NCI-H460 (cell line): ENCODE measurements around the gene GNRH2. TPM values are rescaled to one million over a fixed set of nuclear protein-coding genes. Genes with fewer than 3 reads are reported as not detected.
"Not testable (repeated sequence)": the region's sequence is repeated elsewhere in the genome, so short reads cannot be mapped to it uniquely, and the experiment has no call there.

Source experiments
- DNase-seq: peaks from one replicate; pipeline ENCODE4 v3.0.0-alpha.2; 2016; ENCODE audit warnings: low read depth; ENCODE audit errors: extremely low read depth
- total RNA-seq: library from RNA; depleted of rRNA; stranded (reverse); fragments of >200 nt; shearing (Covaris generic); gene quantifications from 2 replicates; pipeline ENCODE4 v1.2.3, GENCODE V29; 2014

Gene GNRH2
- total RNA-seq, 1 experiment from 2014 or later: not detected

DNA sequence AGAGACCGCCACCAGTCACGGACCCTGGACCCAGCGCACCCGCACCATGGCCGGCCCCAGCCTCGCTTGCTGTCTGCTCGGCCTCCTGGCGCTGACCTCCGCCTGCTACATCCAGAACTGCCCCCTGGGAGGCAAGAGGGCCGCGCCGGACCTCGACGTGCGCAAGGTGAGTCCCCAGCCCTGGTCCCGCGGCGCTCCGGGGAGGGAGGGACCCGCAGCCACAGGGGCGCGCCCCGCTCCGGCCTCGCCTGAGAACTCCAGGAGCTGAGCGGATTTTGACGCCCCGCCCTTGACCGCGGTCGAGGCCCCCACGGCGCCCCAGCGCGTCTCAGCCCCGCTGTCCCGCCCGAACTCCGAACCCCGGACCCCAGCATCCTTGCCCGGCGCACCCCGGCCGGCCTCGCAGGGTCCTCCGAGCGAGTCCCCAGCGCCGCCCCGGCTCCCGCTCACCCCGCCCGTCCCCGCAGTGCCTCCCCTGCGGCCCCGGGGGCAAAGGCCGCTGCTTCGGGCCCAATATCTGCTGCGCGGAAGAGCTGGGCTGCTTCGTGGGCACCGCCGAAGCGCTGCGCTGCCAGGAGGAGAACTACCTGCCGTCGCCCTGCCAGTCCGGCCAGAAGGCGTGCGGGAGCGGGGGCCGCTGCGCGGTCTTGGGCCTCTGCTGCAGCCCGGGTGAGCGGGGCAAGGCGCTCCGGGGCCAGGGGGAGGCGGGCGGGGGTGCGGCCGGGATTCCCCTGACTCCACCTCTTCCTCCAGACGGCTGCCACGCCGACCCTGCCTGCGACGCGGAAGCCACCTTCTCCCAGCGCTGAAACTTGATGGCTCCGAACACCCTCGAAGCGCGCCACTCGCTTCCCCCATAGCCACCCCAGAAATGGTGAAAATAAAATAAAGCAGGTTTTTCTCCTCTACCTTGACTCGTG, 28.4 kb downstream of the GNRH2 start, which contains the start of gene OXT:
Gene OXT (plus strand): TSS at position 11 of the 920 bp plus-strand sequence. CDS start 36 bp downstream, at position 47.
- no peak for DNase-seq

DNA sequence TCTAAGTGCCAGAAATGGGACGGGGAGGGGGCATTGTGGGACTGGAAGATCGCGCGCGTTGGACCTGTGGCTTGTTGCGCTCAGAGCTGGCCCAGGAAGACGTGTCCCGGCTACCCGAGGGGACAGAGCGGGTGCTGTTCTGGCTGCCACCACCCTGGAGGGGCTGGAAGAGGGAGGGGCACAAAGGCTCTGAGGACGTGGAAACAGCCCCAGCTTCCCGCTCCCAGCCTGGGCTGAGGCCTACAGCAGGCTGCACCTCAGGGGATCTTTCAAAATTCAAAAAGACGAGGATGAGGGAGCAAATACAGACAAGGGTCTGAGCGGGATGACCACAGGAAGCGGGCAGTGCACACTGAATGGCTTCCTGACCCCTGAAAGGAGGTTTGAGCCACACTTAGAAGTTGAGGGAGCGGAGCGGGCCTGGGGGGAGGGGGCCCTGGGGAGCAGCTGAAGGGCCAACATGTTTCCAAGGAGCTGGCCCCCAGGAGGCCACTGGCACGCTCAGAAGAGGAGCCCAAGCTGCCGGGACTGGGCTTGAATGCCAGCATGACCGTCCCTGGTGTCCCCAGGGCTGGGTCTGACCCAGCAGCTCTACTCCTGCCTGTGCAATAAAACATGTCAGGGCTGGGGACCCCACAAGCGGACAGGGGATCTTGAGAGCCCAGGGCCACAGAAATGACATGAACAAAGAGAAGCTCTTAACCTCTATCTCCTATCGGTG, 29.3 kb downstream of the GNRH2 start:
- no peak for DNase-seq

DNA sequence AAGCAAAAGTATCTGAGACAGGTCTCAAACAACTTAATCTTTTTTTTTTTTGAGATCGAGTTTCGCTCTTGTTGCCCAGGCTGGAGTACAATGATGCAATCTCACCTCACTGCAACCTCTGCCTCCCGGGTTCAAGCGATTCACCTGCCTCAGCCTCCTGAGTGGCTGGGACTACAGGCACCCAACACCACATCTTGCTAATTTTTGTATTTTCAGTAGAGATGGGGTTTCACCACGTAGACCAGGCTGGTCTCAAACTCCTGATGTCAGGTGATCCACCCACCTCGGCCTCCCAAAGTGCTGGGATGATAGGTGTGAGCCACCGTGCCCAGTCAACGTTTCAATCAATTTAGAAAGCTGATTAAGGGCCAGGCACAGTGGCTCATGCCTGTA, 29.8 kb downstream of the GNRH2 start:
- DNase-seq: not testable (repeated sequence)

DNA sequence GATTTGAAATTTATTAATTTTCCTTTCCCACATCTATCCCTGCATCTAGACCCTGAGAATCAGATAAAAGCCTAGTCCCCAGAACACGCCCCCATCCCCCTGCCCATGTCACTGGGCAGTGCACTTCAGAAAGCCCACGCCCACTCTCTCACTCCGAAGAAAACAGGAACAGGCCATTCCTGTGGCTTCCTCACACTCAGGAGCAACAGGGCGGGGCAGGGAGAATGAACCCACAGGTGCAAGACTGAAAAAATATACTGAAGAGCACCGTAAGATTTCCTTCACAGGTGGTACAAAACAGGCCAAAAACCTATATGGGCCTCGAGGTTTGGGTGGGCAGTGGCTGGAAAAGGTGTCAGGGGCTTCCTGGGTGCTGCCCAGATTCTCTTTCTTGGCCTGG, 31.4 kb downstream of the GNRH2 start:
- no peak for DNase-seq

DNA sequence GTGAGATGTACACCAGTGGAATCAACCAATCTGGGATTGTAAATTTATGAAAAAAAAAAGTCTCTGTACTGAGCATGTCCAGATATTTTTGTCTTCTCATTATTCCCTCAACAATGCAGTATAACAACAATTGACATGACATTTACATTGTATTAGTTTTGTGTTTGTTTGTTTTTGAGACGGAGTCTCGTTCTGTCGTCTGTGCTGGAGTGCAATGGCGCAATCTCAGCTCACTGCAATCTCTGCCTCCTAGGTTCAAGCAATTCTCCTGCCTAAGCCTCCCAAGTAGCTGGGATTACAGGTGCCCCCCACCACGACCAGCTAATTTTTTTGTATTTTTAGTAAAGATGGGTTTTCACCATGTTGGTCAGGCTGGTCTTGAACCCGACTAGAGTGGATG, 31.9 kb downstream of the GNRH2 start:
- DNase-seq: not testable (repeated sequence)

DNA sequence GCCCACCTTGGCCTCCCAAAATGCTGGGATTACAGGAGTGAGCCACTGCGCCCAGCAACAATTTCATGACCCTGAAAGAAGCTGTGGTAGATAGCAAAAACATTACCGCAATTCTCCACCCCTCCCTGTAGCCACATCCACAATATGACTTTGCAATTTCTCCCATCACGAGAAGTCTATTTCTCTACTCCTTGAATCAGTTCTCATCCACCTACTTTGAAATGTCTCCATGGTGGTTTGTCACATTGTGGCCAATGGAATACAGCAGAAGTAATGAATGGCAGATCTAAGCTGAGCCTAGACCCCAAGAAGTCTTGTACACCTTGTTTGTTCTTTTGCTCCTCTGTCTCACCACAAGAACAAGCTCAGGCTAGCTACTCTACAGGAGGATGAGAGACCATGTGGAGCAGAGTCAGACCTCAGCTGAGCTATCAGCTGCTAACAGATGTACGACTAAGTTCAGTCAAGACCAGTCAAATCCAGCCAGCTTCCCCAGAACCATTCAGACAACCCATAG, 34.3 kb downstream of the GNRH2 start:
- no peak for DNase-seq

DNA sequence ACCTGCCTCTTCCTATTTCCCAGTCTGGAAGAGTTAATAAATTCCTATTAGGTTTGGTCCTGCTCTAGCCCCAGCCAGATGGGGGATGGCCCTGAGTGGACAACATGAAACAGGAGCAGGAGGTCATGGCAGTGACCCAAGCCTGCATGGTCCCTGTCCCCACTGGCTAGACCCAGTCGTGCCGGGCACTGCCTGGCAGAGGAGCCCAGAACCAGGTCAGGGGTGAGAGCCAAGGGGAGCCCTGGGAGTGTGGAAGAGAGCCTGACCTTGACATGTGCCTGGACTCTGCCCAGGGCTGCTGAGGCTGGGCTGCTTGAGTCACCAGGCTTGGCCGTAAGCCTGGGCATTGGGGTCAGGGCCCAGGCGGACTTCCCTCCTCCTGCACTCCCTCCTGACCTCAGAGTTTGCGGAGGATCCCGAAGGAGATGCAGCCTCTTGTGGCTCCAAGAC, 37.5 kb downstream of the GNRH2 start:
- DNase-seq: no peak

DNA sequence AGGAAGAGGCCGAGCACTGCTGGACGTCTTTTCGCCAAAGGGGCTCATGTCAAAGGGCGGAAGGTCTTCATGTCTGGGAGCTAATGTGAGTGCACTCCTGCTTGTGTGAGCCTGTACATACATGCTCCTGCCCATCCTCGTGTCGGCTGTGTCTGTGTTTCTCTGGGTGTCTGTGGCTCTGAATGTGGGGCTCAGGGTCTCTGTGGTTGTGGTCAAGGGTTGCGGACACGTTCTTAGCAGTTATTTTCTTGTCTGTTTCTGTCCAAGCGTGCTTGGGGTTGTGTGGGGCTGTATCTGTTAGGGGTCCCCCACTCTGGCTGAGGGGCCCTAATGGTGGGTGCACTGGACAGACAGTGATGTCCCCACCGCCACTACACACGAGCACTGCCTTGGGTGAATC, 38.2 kb downstream of the GNRH2 start:
- DNase-seq: no peak

DNA sequence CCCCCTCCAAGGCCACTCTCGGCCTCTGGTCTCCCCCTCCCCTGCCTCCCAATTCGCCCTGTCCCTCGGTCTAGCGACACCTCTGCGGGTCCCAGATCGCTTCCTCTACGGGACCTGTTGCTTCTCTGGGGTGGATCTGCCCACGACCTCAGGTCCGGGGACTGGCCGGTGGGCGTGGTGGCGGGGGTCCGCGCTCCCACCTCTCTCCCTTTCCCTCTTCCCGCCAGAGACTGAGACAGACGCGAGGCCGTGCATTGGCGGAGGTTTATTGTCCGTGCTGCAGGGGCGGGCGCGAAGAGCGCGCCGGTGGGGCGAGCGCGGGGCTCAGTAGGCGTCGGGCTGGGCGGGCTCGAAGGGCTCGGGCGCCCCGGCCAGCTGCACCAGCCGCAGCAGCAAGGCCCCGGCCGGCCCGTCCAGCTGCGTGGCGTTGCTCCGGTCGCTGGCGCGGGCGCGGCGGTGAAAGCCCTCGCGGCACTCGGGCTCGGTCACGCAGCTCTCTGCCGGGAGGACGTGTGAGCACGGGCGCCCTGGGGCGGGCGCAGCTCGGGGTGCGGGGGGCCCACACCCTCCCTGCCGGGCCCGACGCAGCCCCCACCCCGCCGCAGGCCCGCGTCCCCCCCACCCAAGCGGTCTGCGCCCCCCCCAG, 39.0 kb downstream of the GNRH2 start:
- no peak for DNase-seq

DNA sequence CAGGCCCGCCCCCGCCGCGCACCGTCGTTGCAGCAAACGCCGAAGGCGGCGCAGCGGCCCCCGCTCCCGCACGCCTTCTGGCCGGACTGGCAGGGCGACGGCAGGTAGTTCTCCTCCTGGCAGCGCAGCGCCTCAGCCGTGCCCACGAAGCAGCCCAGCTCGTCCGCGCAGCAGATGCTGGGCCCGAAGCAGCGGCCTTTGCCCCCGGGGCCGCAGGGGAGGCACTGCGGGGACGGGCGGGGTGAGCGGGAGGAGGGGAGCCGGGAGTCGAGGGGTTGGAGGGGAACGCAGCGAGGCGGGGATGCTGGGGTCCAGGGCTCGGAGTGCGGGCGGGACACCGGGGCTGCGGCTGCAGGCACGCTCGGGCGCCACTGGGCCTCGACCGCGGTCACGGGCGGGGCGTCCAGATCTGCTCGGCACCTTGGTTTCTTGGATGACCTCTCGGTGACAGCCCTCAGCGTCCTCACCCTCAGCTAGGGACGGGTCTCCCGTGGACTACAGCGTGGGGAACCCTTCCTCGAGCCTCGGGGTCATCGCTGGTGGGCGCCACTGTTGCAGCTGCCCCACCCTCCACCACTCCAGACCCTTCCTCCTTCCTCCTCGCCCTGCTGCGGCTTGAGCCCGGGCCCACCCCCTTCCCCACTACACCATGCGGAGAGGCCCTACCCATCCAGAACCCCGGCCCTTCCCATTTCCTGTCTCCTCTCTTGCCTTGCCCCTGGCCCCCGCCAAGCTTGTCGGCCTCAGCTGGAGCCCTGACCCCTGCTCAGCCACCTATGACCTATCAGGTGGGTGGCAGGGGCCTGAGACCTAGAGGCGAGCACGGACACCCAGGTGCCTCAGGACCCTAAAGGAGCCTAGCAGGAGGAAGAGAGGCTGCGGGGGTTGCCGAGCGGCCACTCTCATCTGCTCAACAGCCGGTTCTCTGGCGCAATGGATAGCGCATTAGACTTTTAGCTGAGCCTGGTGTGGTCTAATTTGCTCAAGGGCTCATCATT, 39.8 kb downstream of the GNRH2 start:
- no peak for DNase-seq

DNA sequence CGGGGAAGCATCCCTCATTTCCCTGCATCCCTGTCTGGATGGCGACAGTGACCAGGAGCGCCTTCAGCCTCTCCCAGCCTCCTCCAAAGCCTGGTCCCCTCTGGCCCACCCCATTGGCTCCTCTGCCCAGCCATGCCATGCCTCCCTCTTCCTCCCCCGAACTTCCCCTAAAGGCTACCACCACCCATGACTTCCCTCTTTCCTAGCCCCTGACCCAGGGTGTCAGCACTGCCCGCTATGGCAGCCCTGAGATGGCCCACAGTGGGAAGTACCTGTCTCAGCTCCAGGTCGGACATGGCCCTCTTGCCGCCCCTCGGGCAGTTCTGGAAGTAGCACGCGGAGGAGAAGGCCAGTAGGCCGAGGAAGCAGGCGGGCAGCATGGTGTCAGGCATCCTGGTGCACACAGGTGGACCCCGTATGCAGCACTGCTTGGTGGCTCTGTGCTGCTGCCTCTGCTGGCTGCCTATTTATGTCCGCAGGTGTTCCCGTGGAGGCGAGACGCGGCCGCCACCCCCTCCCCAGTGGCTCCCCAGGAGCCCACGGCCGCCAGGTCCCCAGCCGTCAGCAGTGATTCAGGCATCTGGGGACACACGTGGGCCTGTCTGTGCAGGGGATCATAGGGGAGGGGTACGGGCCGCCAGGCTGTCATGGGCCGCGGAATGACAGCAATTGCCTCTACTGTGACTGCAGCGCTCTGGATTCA, 41.0 kb downstream of the GNRH2 start, which contains the start of gene AVP:
Gene AVP (minus strand): TSS at position 442 of the 703 bp plus-strand sequence. CDS start 50 bp downstream, at position 392.
- no peak for DNase-seq

DNA sequence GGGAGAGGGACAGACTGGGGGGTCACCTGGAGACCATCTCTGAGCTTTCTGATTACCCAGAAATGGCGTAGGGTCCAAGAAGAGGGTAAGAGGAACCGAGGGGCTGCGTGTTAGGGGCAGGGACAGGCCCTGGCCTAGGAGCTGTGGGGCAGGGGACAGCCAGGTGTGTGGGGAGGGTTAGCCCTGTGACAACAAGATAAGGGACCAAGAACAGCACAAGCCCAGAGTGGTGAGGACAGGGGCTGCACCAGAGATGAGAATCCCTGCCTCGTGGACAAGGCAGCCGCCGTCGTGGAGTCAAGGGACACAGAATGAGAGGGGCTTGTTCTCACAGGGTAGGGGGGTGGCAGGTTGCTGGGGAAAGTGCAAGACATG, 41.6 kb downstream of the GNRH2 start:
- DNase-seq: no peak

DNA sequence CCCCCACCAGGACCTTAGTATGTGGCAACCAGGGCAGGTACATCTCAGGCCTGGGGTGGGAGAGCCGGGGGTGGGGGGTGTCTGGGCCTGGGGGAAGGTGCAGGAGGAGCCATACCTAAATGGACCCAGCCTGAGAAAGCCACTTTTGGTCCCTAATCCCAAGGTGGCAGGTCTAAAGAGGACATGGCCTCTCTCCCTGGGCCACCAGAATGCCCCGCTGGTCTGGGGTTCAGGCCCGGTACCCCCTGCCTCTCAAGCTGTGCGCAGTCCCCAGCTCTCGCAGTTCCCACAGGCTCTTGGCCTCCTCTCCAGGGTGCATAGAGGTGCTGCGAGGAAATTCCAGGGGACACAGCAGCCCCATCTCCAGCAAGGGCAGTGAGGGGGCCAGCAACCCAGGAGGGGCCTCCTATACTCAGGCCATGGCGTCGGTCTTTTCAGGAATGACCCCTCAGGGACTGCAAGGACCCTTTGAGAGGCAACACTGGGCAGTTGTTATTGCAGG, 42.2 kb downstream of the GNRH2 start:
- no peak for DNase-seq

DNA sequence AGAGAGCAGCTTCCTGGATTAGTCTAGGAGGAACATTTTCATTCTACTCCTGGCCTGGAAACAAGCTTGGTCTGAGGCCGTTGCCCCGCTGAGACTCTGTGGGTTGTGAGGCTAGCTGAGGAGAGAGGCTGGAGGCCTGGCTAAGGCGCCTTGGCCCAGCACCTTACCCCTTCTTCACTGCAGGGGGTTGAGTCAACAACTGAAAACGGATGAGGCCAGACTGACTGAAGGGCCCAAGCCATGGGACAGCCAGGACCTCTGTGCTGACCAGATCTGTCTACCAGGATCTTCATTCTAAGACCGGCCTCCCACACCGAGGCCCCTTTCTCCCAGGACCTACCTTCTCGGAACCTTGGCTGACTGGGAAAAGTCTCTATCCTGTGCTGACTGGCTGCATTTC, 44.6 kb downstream of the GNRH2 start:
- DNase-seq: no peak

DNA sequence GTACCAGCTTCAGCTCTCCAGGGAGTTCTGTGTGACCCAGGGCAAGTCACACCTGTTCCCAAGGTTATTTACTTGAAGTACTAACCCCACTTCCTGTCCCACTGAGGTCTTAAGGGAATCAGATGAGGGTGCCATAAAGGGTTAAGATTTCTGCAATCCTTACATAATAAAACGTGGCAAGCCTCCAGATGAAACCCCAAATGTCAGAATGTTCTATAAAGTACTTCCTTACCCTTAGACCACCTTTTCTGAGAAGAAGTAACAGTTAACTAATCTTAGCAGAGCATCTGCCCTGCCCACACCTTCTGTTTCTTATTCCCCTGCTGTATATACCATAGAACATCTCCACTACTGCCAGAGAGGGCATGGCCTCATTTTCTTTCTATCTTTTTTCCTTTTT, 47.1 kb downstream of the GNRH2 start:
- no peak for DNase-seq

DNA sequence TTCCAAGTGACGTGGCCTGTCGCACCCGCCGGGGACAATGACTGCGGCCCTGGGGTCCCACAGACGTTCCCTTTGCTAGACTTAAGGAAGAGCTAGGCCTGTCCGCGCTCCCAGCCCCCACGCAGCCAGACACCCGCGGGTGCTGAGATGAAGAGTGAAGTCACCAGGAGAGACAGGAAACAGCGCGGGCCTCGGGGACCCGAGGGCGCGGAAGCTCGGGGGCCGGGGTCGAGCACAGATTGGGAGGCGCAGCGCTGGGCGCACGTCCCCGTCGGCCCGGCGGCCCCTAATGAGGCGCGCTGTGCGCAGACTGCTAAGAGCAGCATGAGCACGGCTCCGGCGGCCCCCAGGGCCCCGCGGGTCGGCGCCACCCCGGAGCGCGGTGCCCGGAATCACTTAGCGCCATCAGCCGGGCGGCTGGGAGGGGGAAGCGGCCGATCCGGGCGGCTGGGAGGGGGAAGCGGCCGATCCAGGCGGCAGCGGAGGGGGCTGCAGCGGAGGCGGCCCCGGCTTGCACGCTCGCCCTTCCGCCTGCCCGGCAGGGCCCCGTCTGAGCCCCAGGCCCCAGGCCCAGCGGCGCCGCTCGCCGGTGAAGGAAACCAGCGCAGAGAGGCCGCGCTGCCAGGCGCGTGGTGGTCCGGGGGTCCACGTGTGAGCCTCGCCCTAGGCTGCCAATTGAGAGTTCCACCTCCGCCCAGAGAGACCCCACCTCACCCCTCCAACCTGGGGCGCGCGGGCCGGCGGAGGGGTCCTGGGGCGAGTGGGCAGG, 49.4 kb downstream of the GNRH2 start:
- DNase-seq: no peak

DNA sequence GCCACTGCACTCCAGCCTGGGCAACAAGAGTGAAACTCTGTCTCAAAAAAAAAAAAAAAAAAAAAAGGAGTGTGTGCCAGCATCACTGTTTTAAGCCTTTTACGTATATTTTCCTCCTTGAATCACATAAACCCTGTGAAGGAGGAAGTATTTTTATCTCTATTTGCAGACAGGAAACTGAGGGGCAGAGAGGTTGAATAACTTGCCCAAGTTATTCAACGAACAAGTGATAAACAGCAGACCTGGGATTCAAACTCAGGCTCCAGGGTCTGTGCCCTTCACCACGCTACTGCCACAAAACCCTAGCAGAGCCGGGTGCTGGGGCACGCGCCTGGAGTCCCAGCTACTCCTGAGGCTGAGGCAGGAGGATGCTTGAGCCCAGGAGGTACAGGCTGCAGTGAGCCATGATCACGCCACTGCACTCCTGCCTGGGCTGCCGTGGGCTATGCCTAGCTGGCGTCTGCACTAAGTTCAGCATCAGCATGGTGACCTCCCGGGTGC, 50.5 kb downstream of the GNRH2 start:
- no peak for DNase-seq
